ENCODE results near the gene SP2. TPM values are rescaled to one million over a fixed set of nuclear protein-coding genes. Genes with fewer than 3 reads are reported as not detected.

The SP2 gene
- total RNA-seq, 2 donors from 2014 or later, result 15.2 to 15.8 TPM

DNA sequence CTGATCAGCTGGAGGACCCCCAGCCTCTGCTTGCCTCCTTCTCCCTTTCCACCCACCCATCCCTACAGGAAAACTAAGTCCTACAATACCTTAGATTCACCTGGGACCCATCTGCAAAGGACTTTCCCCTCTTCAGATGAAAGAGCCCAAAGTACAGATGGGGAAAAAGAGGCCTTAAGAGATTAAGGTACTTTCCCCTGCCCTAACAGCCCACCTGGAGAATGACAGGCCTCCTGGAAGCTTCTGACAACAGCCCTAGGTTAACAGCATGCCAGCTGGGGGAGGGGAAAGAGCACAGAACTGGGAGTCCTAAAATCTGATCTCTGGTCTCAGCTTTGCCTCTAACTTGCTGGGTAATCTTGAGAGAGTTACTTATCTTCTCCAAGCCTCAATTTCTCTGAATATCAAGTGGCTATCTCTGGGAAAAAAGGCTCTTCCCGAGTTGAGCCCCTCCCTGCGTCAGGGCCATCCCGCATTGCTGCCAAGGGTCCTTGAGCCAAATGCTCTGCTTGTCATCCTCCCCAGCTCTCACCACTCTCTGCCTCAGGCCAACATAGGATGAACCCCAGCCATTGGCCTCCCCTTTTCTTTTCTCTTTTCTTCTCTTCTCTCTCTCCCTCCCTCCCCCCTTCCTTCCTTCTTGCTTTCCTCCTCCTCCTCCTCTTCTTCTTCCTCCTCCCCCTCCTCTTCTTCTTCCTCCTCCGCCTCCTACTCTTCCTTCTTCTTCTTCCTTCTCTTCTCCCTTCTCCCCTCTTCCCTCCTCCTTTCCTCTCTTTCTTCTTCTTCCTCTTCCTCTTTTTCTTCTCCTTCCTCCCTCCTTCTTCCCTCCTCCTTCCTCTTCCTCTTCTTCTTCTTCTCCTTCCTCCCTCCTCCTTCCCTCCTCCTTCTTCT is 22.6 kb upstream of the SP2 start:
- peaks cover 5% of the 10 kb centered on the region for H3K27me3 ChIP-seq (replicated peaks; ENCODE audit: insufficient read depth)
- H3K9me3 ChIP-seq, result no peaks in the 10 kb centered on the region
- TF ChIP-seq, protein P1, sequence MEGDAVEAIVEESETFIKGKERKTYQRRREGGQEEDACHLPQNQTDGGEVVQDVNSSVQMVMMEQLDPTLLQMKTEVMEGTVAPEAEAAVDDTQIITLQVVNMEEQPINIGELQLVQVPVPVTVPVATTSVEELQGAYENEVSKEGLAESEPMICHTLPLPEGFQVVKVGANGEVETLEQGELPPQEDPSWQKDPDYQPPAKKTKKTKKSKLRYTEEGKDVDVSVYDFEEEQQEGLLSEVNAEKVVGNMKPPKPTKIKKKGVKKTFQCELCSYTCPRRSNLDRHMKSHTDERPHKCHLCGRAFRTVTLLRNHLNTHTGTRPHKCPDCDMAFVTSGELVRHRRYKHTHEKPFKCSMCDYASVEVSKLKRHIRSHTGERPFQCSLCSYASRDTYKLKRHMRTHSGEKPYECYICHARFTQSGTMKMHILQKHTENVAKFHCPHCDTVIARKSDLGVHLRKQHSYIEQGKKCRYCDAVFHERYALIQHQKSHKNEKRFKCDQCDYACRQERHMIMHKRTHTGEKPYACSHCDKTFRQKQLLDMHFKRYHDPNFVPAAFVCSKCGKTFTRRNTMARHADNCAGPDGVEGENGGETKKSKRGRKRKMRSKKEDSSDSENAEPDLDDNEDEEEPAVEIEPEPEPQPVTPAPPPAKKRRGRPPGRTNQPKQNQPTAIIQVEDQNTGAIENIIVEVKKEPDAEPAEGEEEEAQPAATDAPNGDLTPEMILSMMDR (IDR thresholded peaks at IDR 0.05), result no peak
- no peak for TF ChIP-seq POLR2AphosphoS5 (IDR thresholded peaks at IDR 0.05)
- no peak for TF ChIP-seq POLR2A (IDR thresholded peaks at IDR 0.05)
- no peaks in the 10 kb centered on the region for H3K36me3 ChIP-seq
- intact Hi-C loops (cut with DNase I), result no loop called here
- WGBS, result 69% methylated on average over 4 of the region's 4 CpGs
- H3K27ac ChIP-seq, result no peak overlapping the region
- peaks cover 5% of the 10 kb centered on the region for H3K4me1 ChIP-seq (replicated peaks)
- DNase-seq (ENCODE audit: low spot score), result no peak
- H3K4me3 ChIP-seq, result no peak overlapping the region

DNA sequence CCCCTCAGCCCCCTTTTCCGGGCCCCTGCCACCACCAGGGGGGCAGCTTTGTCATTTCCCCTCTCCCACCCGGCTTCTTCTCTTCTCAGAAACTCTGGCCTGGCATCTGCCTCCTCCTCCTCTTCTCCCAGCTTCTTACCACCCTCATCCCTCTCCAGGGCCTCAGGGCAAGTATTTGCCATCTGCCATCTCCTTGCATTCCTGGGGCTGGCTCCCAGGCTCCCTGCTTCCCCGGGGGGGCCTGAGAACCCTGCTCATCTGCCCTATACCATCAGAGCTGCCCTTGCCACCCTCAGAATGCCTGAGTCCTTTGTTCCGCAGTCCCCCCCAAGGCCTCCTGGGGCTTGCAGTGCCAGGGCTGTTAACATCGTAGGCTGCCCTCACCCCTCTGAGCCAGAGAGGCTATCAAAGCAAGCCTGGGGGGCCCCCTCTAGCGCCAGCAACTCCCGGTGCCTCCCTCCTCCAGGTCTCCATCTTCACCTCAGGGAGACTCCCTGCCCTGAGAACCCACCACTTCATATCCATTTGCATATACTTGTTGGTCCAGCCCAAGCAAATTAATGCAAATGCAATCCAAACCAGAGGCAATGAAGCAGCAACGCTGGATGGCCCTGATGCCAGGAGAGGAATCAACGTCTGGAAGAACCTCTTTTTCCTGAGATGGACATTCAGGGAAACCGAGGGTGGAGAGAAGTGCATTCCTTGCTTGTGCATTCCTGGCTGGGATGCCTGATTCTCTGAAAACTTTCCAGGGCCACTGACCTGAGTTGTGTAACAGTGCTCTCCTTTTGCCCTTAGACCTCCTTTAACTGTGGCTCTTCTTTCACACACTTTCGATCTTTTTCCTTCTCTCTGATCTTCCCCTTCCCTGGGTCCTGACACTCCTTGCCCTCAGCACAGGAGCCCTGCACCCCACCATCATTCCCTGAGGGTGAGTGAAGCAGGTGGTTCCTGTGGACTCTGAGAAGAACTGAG is 20.7 kb upstream of the SP2 start:
- peaks cover 5% of the 10 kb centered on the region for H3K4me1 ChIP-seq (replicated peaks)
- H3K27ac ChIP-seq, result no peak overlapping the region
- H3K27me3 ChIP-seq (replicated peaks; ENCODE audit: insufficient read depth), result peaks cover 5% of the 10 kb centered on the region
- no peaks in the 10 kb centered on the region for H3K36me3 ChIP-seq
- intact Hi-C loops (cut with DNase I), result no loop called here
- TF ChIP-seq, protein P1 (IDR thresholded peaks at IDR 0.05), result no peak
- TF ChIP-seq POLR2A (IDR thresholded peaks at IDR 0.05), result no peak
- TF ChIP-seq POLR2AphosphoS5 (IDR thresholded peaks at IDR 0.05), result no peak
- no peak for DNase-seq (ENCODE audit: low spot score)
- no peaks in the 10 kb centered on the region for H3K9me3 ChIP-seq
- WGBS, result 50% methylated on average over 11 of the region's 11 CpGs
- H3K4me3 ChIP-seq, result no peak overlapping the region

DNA sequence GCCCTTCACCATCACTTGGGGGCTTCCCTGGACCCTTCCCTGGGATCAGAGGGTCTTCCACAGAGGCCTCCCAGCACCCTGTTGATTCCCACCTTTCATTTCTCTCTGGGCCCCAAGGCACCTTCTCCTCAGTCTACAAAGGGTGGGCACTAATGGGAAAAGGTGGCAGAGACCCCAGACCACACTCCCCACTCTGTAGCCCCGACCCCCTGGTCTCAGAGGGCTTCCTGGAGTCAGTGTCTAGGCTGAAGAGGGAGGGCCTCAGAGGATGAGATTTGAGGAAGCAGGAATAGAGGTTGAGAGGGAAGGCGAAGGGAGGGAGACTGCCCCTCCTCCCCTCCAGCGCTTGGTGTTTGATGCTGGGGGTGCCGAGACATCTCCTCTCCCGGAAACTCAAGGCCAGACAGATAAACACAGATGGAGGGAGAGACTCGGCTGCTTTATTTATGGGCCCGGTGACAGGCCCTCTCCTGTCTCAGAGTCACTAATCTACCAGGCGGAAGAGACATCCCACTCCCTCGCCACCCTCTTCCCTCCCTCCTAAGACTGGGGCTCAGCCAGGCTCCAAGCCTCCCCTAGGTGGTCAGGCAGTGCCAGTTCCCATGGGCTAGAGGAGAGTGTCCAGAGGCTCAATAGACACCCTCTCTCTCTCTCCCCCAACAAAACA is 18.5 kb upstream of the SP2 start:
- intact Hi-C loops (cut with DNase I), result no loop called here
- no peak for DNase-seq (ENCODE audit: low spot score)
- H3K4me3 ChIP-seq, result no peak overlapping the region
- TF ChIP-seq, protein P1 (IDR thresholded peaks at IDR 0.05), result no peak
- 36% methylated on average over 9 of the region's 9 CpGs for WGBS
- no peak overlapping the region for H3K27ac ChIP-seq
- H3K27me3 ChIP-seq (replicated peaks; ENCODE audit: insufficient read depth), result peaks cover 4% of the 10 kb centered on the region
- no peaks in the 10 kb centered on the region for H3K36me3 ChIP-seq
- H3K4me1 ChIP-seq (replicated peaks), result peaks cover 7% of the 10 kb centered on the region
- no peaks in the 10 kb centered on the region for H3K9me3 ChIP-seq

DNA sequence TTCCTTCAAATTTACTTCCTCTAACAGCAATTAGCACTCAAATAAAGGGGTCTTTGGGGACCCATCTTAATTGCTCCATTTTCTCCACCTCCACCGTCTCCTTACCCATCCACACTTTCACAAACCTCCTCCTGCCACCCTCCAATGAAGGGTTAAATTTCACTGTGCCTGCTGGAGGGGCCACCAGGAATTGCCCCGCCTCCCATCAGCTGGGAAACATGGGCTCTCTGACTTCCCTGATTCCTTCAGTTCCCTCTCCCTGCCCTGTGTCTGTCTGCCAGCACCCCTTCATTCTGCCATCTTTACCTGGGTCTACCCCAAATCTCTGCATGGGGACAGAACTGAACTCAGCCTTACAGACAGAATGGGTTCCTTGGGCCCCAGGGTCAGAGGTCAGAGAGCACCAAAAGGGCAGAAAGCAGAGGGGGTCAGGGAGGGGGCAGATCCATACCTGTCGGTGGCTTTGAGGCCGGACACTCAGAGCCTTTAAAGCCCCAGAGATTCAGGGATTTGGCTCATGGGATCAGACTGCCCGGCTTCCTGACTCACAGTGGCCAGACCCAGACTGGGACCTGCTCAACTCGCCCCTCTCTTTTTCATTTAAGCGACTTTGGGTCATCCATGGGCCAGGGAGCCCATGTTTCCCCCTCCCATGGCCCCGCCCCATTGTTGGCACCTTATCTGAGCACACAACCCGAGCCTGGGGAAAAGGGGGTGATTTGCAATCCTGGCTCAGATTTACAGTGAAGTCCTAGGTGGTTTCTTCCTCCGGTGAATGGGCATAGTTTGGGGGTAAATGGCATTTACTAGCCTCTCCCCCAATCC is 17.6 kb upstream of the SP2 start:
- H3K27me3 ChIP-seq (replicated peaks; ENCODE audit: insufficient read depth), result no peaks in the 10 kb centered on the region

More for the DNA sequence above, 17.6 kb upstream of the SP2 start:
- no peak for TF ChIP-seq POLR2A (IDR thresholded peaks at IDR 0.05)
- TF ChIP-seq POLR2AphosphoS5 (IDR thresholded peaks at IDR 0.05), result no peak
- no peak overlapping the region for H3K27ac ChIP-seq
- no peak overlapping the region for H3K4me3 ChIP-seq
- no peaks in the 10 kb centered on the region for H3K9me3 ChIP-seq
- 57% methylated on average over 10 of the region's 10 CpGs for WGBS
- peaks cover 11% of the 10 kb centered on the region for H3K4me1 ChIP-seq (replicated peaks)
- no peaks in the 10 kb centered on the region for H3K36me3 ChIP-seq
- intact Hi-C loops (cut with DNase I), result no loop called here
- DNase-seq (ENCODE audit: low spot score), result no peak

All from prostate gland (tissue), 2 donors.